ENCODE data around the gene SDK2.

Gene SDK2

GRCh38 chr17:73559532-73559931, 84.7 kb downstream of the SDK2 start:
- DNase-seq (ENCODE audit: insufficient read length, low spot score), result no peak
- FAIRE-seq, result no peak
- TF ChIP-seq POLR2AphosphoS5 (IDR thresholded peaks at IDR 0.05; ENCODE audit: low read depth, low read length), result no peak
- no peak for TF ChIP-seq SPI1 (IDR thresholded peaks at IDR 0.05; ENCODE audit: low read depth, low read length)
- no peak for TF ChIP-seq PAX5 (IDR thresholded peaks at IDR 0.05; ENCODE audit: insufficient read depth, low read length, severe bottlenecking)
- no peak for TF ChIP-seq TAF1 (IDR thresholded peaks at IDR 0.05; ENCODE audit: low read depth, low read length)
- no peak for TF ChIP-seq POLR2A (IDR thresholded peaks at IDR 0.05; ENCODE audit: low read depth, low read length)
- TF ChIP-seq POU2F2 (IDR thresholded peaks at IDR 0.05; ENCODE audit: low read depth, low read length), result no peak

- FAIRE-seq (no peak), DNase-seq (ENCODE audit: insufficient read length, low spot score) (no peak)
- TF ChIP-seq TAF1 (IDR thresholded peaks at IDR 0.05; ENCODE audit: low read depth, low read length), result no peak
- no peak for TF ChIP-seq POU2F2 (IDR thresholded peaks at IDR 0.05; ENCODE audit: low read depth, low read length)
- no peak for TF ChIP-seq POLR2A (IDR thresholded peaks at IDR 0.05; ENCODE audit: low read depth, low read length)
- TF ChIP-seq SPI1 (IDR thresholded peaks at IDR 0.05; ENCODE audit: low read depth, low read length), result no peak
- no peak for TF ChIP-seq PAX5 (IDR thresholded peaks at IDR 0.05; ENCODE audit: insufficient read depth, low read length, severe bottlenecking)
- no peak for TF ChIP-seq POLR2AphosphoS5 (IDR thresholded peaks at IDR 0.05; ENCODE audit: low read depth, low read length)
Measured at GRCh38 chr17:73555199-73555960, 88.9 kb downstream of the SDK2 start.

GRCh38 chr17:73554498-73554897, 89.7 kb downstream of the SDK2 start:
- TF ChIP-seq POLR2AphosphoS5 (IDR thresholded peaks at IDR 0.05; ENCODE audit: low read depth, low read length) (no peak), PAX5 (IDR thresholded peaks at IDR 0.05; ENCODE audit: insufficient read depth, low read length, severe bottlenecking) (no peak), POLR2A (IDR thresholded peaks at IDR 0.05; ENCODE audit: low read depth, low read length) (no peak), POU2F2 (IDR thresholded peaks at IDR 0.05; ENCODE audit: low read depth, low read length) (no peak), SPI1 (IDR thresholded peaks at IDR 0.05; ENCODE audit: low read depth, low read length) (no peak), TAF1 (IDR thresholded peaks at IDR 0.05; ENCODE audit: low read depth, low read length) (no peak)
- no peak for DNase-seq (ENCODE audit: insufficient read length, low spot score)
- no peak for FAIRE-seq

GRCh38 chr17:73553311-73553710, 90.9 kb downstream of the SDK2 start:
- no peak for DNase-seq (ENCODE audit: insufficient read length, low spot score)
- FAIRE-seq, result no peak
- no peak for TF ChIP-seq POLR2AphosphoS5 (IDR thresholded peaks at IDR 0.05; ENCODE audit: low read depth, low read length)
- no peak for TF ChIP-seq PAX5 (IDR thresholded peaks at IDR 0.05; ENCODE audit: insufficient read depth, low read length, severe bottlenecking)
- no peak for TF ChIP-seq TAF1 (IDR thresholded peaks at IDR 0.05; ENCODE audit: low read depth, low read length)
- TF ChIP-seq POU2F2 (IDR thresholded peaks at IDR 0.05; ENCODE audit: low read depth, low read length), result no peak
- no peak for TF ChIP-seq SPI1 (IDR thresholded peaks at IDR 0.05; ENCODE audit: low read depth, low read length)
- TF ChIP-seq POLR2A (IDR thresholded peaks at IDR 0.05; ENCODE audit: low read depth, low read length), result no peak

- TF ChIP-seq PAX5 (IDR thresholded peaks at IDR 0.05; ENCODE audit: insufficient read depth, low read length, severe bottlenecking), result no peak
- DNase-seq (ENCODE audit: insufficient read length, low spot score), result no peak
- no peak for FAIRE-seq
Measured at GRCh38 chr17:73552300-73553048, 91.8 kb downstream of the SDK2 start.

- DNase-seq (ENCODE audit: insufficient read length, low spot score) (no peak), FAIRE-seq (no peak)
Measured at GRCh38 chr17:73551759-73552158, 92.5 kb downstream of the SDK2 start.

GRCh38 chr17:73551144-73551543, 93.1 kb downstream of the SDK2 start:
- no peak for FAIRE-seq
- TF ChIP-seq SPI1 (IDR thresholded peaks at IDR 0.05; ENCODE audit: low read depth, low read length) (no peak), TAF1 (IDR thresholded peaks at IDR 0.05; ENCODE audit: low read depth, low read length) (no peak), PAX5 (IDR thresholded peaks at IDR 0.05; ENCODE audit: insufficient read depth, low read length, severe bottlenecking) (no peak), POLR2A (IDR thresholded peaks at IDR 0.05; ENCODE audit: low read depth, low read length) (no peak), POU2F2 (IDR thresholded peaks at IDR 0.05; ENCODE audit: low read depth, low read length) (no peak), POLR2AphosphoS5 (IDR thresholded peaks at IDR 0.05; ENCODE audit: low read depth, low read length) (no peak)
- no peak for DNase-seq (ENCODE audit: insufficient read length, low spot score)

More at GRCh38 chr17:73551759-73552158, 92.5 kb downstream of the SDK2 start:
- TF ChIP-seq TAF1 (IDR thresholded peaks at IDR 0.05; ENCODE audit: low read depth, low read length) (no peak), POLR2A (IDR thresholded peaks at IDR 0.05; ENCODE audit: low read depth, low read length) (no peak), POLR2AphosphoS5 (IDR thresholded peaks at IDR 0.05; ENCODE audit: low read depth, low read length) (no peak), POU2F2 (IDR thresholded peaks at IDR 0.05; ENCODE audit: low read depth, low read length) (no peak), SPI1 (IDR thresholded peaks at IDR 0.05; ENCODE audit: low read depth, low read length) (no peak), PAX5 (IDR thresholded peaks at IDR 0.05; ENCODE audit: insufficient read depth, low read length, severe bottlenecking) (no peak)

GRCh38 chr17:73550556-73550955, 93.7 kb downstream of the SDK2 start:
- TF ChIP-seq SPI1 (IDR thresholded peaks at IDR 0.05; ENCODE audit: low read depth, low read length) (no peak), POU2F2 (IDR thresholded peaks at IDR 0.05; ENCODE audit: low read depth, low read length) (no peak), POLR2AphosphoS5 (IDR thresholded peaks at IDR 0.05; ENCODE audit: low read depth, low read length) (no peak), PAX5 (IDR thresholded peaks at IDR 0.05; ENCODE audit: insufficient read depth, low read length, severe bottlenecking) (no peak), TAF1 (IDR thresholded peaks at IDR 0.05; ENCODE audit: low read depth, low read length) (no peak), POLR2A (IDR thresholded peaks at IDR 0.05; ENCODE audit: low read depth, low read length) (no peak)
- FAIRE-seq, result no peak
- DNase-seq (ENCODE audit: insufficient read length, low spot score), result no peak

GRCh38 chr17:73549841-73550430, 94.3 kb downstream of the SDK2 start:
- TF ChIP-seq SPI1 (IDR thresholded peaks at IDR 0.05; ENCODE audit: low read depth, low read length) (no peak), POLR2A (IDR thresholded peaks at IDR 0.05; ENCODE audit: low read depth, low read length) (no peak), POU2F2 (IDR thresholded peaks at IDR 0.05; ENCODE audit: low read depth, low read length) (no peak), TAF1 (IDR thresholded peaks at IDR 0.05; ENCODE audit: low read depth, low read length) (no peak), PAX5 (IDR thresholded peaks at IDR 0.05; ENCODE audit: insufficient read depth, low read length, severe bottlenecking) (no peak), POLR2AphosphoS5 (IDR thresholded peaks at IDR 0.05; ENCODE audit: low read depth, low read length) (no peak)
- DNase-seq (ENCODE audit: insufficient read length, low spot score), result no peak
- no peak for FAIRE-seq
